Fibroblast of gingiva (primary cell): ENCODE data around the gene CLNK.
"Not testable (repeated sequence)": the region's sequence is repeated elsewhere in the genome, so short reads cannot be mapped to it uniquely, and the experiment has no call there.

Experiments
- DNase-seq: peaks from one replicate; pipeline ENCODE4 v3.0.0-alpha.2; 2011; ENCODE audit warnings: low read depth

Gene CLNK

DNA sequence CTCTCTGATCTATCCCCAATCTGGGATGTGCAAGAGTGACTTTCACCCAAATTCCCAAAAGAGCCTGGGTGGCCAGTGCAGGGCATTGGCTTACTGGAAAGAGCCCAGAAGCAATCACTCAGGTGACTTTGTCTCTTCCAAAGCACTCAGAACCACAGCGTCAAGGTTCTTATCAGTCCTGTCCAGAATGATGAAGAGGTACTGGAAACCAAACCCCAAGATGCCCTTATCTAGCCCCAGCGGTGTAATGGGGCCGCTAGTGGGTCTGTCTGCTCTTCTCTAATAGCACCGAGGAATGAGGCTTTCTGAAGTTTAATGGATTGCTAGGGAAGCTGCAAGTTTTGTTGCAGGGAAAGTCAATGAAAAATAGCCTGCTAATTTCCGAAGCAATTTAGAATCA is 21.6 kb downstream of the CLNK start:
- DNase-seq = no peak

DNA sequence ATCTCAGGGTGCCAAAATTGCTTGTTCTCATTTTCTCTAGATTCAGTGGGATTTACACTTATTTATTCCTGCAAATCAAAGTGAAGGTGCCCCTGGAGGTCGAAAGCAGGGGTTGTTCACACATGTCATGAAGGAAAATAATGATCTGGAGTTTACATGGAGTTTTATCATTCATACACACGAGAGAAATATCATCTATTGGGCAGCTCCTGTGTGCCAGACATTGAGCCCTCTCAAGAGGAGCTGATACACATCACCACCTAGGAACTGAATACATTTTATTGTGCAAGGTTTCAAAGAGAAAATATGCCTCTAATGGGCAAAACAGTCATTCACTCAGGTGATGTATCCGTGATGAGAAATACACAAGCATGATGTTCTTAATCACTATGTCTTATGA is 23.5 kb downstream of the CLNK start:
- DNase-seq = no peak

DNA sequence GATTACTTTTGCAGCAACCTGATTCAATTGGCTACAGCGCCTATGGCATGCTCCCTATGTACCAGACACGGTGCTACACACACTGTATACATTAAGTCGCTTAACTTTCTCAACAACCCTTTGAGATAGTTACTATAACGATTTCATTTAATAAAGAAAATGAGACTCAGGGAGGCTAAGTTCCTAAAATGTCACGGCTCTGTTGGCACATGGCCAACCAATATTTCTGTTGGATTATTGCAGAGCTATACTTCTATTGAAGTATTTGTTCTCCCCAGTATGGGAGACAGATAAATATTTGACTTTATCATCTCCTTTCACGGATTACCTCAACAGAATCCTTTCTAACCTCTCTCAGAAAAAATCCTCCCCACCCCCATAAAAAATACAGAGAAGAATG is 25.3 kb downstream of the CLNK start:
- no peak for DNase-seq

DNA sequence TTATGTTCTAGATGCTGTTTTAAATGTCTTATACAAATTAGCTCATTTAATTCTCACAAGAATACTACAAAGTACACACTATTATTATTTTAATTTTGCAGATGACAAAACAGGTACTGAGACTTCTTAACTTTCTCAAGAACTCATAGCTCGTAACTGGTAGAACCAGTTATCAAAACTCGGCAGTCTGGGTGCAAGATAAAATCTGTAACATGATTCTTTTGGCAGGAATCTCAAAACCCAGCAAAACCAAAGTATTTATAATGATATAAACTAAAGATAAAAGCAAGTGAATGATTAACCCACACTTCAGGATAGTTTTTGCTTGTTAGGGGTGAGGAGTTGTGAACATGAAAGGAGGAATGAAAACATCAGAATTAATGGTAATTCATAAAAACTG is 27.6 kb downstream of the CLNK start:
- DNase-seq = no peak

DNA sequence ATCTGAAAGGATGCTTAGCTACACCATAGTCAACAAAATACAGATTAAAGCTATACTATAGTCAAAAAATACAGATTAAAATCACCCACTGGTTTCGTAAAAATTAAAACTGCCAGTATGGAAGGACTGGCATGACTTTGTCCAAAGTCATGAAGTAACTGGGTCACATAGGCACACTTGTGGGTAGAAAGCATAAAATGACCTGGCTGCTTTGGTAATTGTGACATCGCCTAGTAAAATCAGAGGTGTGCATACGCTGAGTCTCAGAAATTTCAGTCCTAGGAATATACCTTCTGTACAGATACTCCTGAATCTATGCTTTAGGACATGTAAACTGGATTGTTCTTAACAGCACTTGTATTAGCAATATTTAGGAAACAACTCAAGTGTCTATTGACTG is 28.1 kb downstream of the CLNK start:
- DNase-seq = no peak

DNA sequence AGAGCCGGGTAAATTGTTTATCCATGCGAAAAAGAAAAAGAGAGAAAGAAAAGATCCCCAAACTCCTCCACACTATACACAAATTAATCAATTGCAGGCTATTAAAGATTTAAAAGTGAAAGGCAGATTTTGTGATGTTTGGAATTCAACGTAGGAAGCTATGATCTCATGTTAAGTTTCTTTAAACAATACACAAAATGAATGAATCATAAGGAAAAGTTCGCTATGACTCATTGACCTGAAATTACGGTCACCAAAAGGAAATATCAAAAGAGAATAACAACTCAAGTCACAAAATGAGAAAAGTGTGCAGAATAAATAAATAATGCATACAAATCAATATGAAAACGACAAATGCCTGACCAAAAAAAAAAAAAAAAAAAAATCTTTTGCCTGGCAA is 28.6 kb downstream of the CLNK start:
- no peak for DNase-seq

DNA sequence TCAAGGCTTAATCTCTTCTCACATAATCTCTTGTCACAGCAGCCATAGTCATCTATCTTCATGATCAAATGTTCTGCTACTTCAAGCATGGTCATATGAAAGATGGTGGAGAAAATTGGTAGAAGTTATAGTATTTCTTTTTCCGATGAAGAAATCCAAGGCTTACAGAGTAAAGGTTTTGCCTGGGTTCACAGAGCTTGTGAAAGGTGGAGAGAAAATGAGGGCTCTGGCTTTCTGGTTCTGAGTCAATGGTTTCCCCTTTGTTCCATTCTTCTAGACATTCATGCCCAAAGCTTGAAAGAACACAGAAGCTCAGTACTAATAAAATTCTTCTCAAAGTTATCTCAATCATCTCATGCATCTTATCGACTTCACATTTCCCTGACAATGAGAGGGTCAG is 36.1 kb downstream of the CLNK start:
- DNase-seq = no peak

DNA sequence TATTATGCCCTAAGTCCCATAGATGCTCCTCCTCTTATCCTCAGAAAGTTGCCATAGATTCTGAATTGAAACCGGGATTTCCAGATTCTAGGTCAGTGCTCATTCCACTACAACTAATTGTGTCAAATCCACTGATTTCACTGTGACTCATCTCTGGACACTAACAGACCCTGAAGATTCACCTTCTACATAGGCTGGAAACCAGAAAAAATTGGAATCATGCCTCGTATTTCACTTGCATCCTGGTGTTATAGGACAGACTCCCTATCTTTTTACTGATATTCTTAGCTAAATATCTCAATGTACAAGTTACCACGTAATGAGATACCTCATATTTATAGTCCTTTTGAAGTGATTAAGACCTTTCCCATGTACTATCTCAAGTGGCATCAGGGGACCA is 36.7 kb downstream of the CLNK start:
- DNase-seq = no peak

DNA sequence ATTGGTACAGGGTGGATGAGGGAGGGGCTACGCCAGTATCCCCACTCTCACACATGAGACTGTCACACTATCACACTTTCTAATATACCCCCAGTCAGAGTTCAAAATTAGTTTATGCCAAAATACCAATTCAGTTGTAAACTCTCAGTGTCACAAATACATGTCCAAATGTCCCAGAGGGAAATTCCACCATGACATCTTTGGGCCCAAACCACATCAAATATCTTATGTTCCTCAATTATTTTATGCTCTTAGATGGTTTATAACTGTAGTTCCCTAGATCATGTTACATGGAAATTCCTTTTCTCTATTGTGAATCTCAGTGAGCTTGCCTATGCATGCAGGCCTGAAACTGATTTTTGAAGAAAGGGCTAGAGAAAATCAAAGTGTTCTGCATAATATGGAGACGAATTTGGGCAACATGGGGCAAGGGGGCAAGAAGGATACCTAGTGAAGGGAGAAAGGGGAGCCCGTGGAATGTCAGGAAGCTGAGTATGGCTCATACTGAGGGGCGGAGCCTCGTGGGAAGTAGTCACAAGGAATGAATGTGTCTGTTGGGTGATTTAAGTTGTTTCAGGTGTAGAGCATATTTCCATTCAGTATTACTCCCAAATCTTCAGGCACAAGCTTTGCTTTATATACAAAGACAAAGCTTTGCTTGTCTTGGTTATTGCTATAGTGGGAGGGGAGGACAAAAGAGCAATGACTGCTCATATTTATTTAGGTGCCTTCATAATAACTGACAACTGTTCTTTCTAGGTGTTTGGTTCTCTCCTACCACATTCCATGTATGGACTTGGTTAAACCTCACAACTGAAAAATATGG is 40.8 kb downstream of the CLNK start:
- no peak for DNase-seq

DNA sequence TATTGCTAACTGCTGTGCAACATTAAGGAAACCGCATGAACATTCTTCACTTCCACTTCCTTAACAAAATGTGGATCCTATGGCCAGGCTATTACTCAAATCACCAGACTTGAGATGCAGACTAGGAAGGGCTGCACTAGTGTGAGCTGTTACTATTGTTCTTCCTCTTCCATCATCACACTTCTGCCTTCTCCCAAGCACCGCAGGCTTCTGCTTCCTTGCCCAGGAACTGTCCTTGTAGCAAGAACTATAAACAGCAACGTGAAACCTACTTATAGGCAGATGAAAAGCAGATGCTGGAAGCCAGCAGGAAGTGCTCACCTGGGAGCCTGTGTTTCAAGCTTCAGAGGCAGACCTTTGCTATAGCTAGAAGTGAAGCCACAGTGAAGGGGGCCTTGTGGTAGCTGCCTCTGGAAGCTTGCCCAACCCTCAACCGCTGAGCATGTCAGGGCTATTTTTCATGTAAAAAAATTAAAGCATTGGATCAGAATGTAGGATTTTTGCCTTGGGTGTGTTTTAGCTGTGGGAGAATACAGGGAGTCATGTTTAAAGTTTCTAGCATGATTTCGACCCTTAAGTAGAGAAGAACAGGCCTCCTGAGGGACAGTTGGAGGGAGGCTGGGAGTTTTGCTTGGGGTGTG is 43.9 kb downstream of the CLNK start:
- no peak for DNase-seq

DNA sequence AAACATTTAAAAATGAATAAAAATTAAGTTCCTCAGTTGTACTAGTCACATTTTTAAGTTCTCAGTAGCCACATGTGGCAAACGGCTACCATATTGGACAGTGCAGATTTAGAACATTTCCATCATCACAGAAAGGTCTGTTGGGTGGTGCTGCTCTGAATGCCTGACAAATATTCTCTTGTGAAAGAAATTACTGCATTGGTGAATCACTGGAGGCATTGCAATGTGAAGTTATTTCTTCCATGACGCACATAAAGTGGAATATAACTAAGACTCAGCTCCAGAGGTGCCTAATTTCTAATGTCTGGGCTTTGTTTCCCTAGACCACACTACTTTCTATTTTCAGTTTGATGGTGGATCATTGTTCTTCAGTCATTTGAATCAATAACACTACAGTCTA is 44.9 kb downstream of the CLNK start:
- DNase-seq = no peak

DNA sequence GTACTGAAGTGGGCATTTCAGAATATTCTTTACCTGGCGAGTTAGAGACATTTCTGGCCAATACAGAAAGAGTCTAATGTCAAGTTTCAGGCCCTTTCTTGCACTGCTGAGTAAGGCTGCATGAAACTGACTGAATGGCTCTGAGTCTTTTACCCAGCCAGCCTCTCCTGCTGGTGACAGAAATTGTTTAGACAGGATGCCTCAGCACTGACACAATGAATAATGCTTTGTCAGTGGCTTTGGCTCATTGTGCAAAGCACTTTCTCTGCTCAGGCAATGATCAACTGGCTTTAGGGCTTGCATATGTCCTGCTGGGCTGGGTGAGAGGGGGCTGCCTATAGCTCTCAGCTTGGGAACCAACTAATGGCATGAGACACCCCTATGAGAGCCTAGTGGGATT is 45.5 kb downstream of the CLNK start:
- DNase-seq = no peak

DNA sequence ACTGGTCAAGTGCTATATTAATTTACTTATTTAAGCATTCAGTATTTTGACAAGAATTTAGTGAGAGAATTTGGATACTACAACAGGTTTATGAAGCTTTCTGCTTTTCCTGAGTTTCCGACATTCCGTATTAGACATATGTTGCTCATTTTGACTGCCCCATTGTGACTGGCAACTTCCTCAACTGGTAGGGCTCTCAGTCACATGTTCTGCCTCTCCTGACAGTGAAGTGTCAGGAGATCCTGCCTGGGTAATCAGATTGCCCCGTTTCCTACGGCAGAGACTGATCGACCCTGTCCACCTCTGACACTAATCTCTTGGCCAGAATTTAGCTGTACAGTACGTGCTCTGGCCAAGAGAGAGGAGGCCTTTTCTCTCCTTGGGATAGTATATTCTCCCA is 49.5 kb downstream of the CLNK start:
- no peak for DNase-seq

DNA sequence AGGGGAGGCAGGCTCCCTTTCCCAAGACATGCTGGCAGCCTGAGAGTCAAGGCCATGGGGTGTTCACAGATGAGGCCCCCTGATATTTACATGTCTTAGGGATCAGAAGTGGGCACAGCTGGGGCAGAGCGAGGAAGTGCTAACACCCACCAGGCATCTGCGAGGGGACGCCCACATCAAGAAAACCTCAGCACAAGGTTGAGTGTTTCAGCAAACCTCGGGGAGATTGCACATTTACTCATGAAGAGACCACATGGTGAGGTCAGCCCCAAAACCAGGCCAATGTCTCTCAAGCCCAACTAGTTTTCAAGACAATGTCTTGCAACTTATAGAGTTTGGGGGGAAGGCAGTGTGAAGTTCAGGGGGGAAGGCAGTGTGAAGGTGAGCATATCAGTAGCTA is 55.2 kb downstream of the CLNK start:
- no peak for DNase-seq

DNA sequence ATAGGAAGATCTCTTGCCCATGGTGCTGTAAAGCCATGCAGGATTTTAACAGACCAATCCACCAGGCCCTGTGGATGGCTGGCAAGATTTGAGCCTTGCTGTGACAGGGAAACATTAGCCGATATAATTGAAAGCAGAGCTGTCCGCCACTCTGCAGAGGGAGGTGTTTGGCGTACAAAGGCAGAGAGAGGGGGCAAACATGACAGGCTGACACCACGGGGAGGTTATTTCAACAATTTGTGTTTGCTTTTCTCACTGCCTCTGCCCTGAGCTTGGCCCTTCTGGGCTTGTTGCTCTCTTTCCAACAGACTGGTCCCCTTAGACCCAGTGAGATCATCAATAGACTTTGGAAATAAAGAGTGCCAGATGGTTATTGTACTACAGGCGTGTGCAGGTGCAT is 59.4 kb downstream of the CLNK start:
- DNase-seq = no peak

DNA sequence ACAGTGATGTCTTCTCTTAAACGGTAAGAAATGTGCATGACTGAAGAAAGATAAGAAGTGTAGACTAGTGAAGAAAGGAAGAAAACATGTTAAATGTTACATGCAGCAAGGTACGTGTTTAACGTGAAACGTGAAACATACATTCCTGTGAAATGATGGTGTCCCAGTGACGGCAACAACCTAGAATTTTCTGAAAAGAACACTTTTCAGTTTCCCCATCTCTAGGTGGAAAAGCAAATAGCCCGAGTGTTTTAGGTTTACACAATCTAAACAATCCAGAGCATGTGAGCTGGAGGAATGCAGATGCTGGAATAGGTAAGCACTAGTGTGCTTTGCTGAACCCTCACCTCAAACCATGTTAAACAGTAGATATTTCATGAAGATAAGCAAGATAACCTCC is 60.7 kb downstream of the CLNK start:
- no peak for DNase-seq

DNA sequence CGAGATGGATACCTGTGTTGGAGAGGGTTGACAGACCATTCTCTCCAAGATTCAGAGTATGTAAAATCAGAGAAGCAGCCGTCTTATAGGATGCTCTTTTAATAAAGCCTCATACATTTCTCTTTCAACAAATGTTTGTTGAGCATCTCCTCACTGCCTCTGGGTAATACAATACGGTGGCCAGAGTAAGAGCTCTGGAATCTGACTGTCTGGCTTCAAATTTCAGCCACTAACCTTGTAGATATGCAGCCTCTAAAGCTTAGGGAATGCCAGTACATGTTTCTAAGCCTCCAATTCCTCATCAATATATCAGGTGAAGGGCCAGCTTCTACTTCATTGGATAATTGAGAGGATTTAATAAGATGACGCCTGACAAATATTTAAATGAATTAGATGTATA is 61.3 kb downstream of the CLNK start:
- DNase-seq = no peak

DNA sequence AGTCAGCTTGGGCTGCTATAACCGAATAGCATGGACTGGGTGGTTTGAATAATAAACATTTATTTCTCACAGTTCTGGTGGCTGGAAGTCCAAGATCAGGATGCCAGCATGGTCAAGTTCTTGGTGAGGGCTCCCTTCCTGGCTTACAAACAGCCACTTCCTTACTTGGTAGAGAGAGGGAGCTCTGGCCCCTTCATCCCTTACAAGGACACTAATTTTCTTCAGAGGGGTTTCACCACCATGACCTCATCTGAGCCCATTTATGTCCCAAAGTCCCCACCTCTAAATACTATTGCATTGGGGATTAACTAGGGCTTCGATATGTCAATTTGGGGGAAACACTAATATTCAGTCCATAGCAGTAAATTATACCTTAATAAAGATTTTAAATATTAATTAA is 61.8 kb downstream of the CLNK start:
- no peak for DNase-seq

DNA sequence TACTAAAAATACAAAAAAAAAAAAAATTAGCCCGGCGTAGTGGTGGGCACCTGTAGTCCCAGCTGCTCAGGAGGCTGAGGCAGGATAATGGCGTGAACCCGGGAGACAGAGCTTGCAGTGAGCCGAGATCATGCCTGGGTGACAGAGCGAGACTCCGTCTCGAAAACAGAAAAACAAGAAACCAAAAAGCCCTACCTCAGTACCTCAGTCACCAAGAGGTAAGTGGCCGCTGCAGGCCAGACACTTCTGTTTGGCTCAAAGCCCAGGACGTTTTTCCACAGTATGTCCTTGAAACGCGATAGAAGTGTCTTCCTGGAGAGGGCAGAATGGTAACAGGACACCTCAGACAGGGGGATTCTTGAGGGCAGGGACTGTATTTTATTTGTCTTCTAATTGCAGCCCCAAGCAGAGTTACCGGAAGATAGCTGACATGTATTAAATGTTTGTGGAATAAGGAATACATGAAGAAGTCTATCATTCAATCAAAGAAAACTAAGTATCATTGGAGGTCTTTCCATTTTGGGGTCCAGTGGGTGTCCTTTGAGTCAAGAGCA is 63.6 kb downstream of the CLNK start:
- DNase-seq = no peak

DNA sequence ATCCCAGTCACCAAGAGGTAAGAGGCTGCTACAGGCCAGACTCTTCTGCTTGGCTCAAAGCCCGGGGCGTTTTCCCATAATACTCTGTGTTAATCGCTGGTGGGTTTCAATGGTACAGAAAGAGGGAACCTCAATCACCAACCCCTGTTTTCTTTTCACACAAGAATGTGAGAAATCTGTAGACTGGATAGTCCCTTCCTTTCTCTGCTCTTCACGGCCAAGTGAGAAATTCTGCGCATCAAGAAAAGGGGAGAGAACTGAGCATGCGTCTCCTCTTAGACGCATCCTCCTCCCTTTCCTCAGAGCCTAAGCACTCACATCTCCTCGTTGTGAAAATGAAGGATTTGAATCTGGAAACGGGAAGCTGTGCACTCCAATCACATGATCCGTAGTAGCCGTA is 64.7 kb downstream of the CLNK start:
- no peak for DNase-seq

DNA sequence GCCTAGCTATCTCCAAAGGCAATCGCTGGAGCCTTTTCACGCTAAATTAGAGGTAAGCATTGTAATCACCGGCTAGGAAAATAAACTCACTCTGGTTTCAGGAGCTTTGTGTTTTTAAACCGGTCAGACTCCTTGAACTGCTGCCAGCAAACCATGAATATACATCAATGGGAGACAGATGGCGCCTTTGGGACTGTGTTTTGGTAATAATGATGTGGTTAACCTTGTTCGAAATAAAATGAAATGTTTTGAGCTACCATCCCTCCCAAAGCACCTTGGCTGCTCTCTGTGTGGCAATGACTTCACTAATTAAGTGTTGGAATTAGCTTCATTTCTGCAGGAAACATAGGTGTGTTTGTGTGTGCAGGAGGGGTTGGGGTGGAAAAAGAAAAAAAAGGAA is 65.3 kb downstream of the CLNK start:
- no peak for DNase-seq

DNA sequence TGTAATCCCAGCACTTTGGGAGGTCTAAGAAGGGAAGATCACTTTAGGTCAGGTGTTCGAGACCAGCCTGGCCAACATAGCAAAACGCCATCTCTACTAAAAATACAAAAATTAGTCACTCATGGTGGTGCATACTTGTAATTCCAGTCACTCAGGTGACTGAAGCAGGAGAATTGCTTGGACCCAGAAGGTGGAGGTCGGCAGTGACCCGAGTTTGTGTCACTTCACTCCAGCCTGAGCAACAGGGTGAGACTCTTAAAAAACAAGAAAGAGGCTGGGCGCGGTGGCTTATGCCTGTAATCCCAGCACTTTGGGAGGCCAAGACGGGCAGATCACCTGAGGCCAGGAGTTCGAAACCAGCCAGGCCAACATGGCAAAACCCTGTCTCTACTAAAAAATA is 69.6 kb downstream of the CLNK start:
- DNase-seq = not testable (repeated sequence)

DNA sequence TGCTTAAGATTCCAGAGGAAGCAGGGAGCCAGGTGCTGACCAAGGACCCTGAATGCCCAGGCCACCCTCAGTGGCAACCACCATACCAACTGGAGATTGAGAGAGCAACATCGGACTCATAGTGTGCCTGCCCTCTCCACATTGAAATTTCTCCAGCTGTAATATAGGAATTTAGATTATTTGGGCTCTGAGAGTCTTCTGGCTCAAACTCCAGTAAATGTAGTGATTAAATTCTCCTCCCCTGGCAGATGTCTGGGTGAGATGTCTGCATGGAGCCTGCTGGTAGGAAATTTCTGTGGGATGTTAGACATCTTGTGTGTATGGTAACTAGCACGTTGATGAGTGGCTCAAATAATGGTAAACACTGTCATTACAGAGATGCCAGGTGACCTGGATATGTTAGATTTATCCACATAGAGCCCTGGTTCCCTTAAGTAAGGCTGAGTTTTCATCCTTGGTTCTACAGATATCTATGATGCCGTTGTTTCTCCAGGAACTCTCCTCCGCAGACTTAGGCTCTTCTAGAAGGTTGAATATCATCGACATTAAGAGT is 70.6 kb downstream of the CLNK start:
- no peak for DNase-seq
